Thoracic aorta (tissue), 2 donors: ENCODE results near the gene KSR1. TPM values are rescaled to one million over a fixed set of nuclear protein-coding genes. Genes with fewer than 3 reads are reported as not detected.

Experiments used
- ATAC-seq: fragments of 150-250 bp; one replicate; pipeline ENCODE4 v1.8.0; 2017; ENCODE audit warnings: low read depth; ENCODE audit not compliant: insufficient number of reproducible peaks, low FRiP score
- DNase-seq: peaks from one replicate; pipeline ENCODE4 v3.0.0-alpha.2; 2020; ENCODE audit warnings: low spot score
- H3K27ac ChIP-seq, 2 donors: fragments of 200-600 bp; sonication (generic); 1 replicate in 1 of 2; 2 replicates in 1 of 2; pipeline ENCODE4 v1.5.1; 2016; ENCODE audit warnings: mild to moderate bottlenecking in 2 of 2, moderate library complexity in 2 of 2
- H3K27me3 ChIP-seq: fragments of 200-600 bp; sonication (generic); replicated peaks from 2 replicates; pipeline ENCODE4 v1.6.0; 2016; ENCODE audit warnings: mild to moderate bottlenecking; ENCODE audit not compliant: insufficient read depth
- H3K36me3 ChIP-seq: fragments of 200-600 bp; sonication (generic); one replicate; pipeline ENCODE4 v1.5.1; 2016
- H3K4me1 ChIP-seq, 2 donors: fragments of 200-600 bp; sonication (generic); 1 replicate in 1 of 2; 2 replicates in 1 of 2; pipeline versions ENCODE4 v1.5.1 to v1.6.0; 2016; ENCODE audit warnings: low read depth in 2 of 2, mild to moderate bottlenecking in 1 of 2; ENCODE audit not compliant: control insufficient read depth in 1 of 2
- H3K4me3 ChIP-seq: fragments of 200-600 bp; sonication (generic); 2 replicates; pipeline ENCODE4 v1.5.1; 2016; ENCODE audit warnings: mild to moderate bottlenecking
- H3K9me3 ChIP-seq: fragments of 200-600 bp; sonication (generic); 2 replicates; pipeline ENCODE4 v1.5.1; 2016
- CTCF ChIP-seq: fragments of 200-600 bp; sonication (generic); IDR thresholded peaks from one replicate; pipeline ENCODE4 v1.5.1; 2019; ENCODE audit warnings: antibody characterized with exemption
- total RNA-seq, 2 donors: library from RNA; depleted of rRNA; stranded (reverse); fragments of >200 nt; gene quantifications; one replicate each; pipeline versions ENCODE4 v1.1.0 to v1.2.3, GENCODE V29; 2016

The KSR1 gene
- total RNA-seq, 2 donors from 2014 or later, result 17.6 to 46.0 TPM

- no peak for TF ChIP-seq CTCF
- no peaks in the 10 kb centered on the region for H3K36me3 ChIP-seq
- no peak overlapping the region for H3K4me3 ChIP-seq
- DNase-seq, result no peak
- no peaks in the 10 kb centered on the region for H3K27me3 ChIP-seq
- H3K27ac ChIP-seq, result no peak overlapping the region
- H3K4me1 ChIP-seq, result no peaks in the 10 kb centered on the region
- no peak for ATAC-seq
- H3K9me3 ChIP-seq, result no peaks in the 10 kb centered on the region
Observed at GRCh38 chr17:27657620-27658019, 201.4 kb downstream of the KSR1 start.

GRCh38 chr17:27659683-27660082 is 203.4 kb downstream of the KSR1 start:
- Histone ChIP-seq H3K4me1 (no peaks in the 10 kb centered on the region), H3K9me3 (no peaks in the 10 kb centered on the region), H3K27me3 (no peaks in the 10 kb centered on the region), H3K27ac (no peak overlapping the region), H3K4me3 (no peak overlapping the region), H3K36me3 (no peaks in the 10 kb centered on the region)
- DNase-seq (no peak), ATAC-seq (no peak)
- no peak for TF ChIP-seq CTCF

- Histone ChIP-seq H3K4me3 (no peak overlapping the region), H3K36me3 (no peaks in the 10 kb centered on the region), H3K4me1 (no peaks in the 10 kb centered on the region), H3K27ac (no peak overlapping the region), H3K9me3 (no peaks in the 10 kb centered on the region), H3K27me3 (no peaks in the 10 kb centered on the region)
- DNase-seq (no peak), ATAC-seq (no peak)
- no peak for TF ChIP-seq CTCF
Observed at GRCh38 chr17:27660436-27660835, 204.2 kb downstream of the KSR1 start.

- Histone ChIP-seq H3K9me3 (no peaks in the 10 kb centered on the region), H3K4me1 (no peaks in the 10 kb centered on the region), H3K27me3 (no peaks in the 10 kb centered on the region), H3K36me3 (no peaks in the 10 kb centered on the region), H3K4me3 (no peak overlapping the region), H3K27ac (no peak overlapping the region)
- DNase-seq, result no peak
- ATAC-seq, result no peak
- no peak for TF ChIP-seq CTCF
Observed at GRCh38 chr17:27663936-27664605, 207.8 kb downstream of the KSR1 start.

GRCh38 chr17:27664606-27664965 is 208.3 kb downstream of the KSR1 start:
- DNase-seq, result no peak

More at GRCh38 chr17:27664606-27664965, 208.3 kb downstream of the KSR1 start:
- Histone ChIP-seq H3K27ac (no peak overlapping the region), H3K4me3 (no peak overlapping the region), H3K36me3 (no peaks in the 10 kb centered on the region), H3K27me3 (no peaks in the 10 kb centered on the region), H3K4me1 (no peaks in the 10 kb centered on the region), H3K9me3 (no peaks in the 10 kb centered on the region)
- no peak for TF ChIP-seq CTCF
- ATAC-seq, result no peak
